T-cell (primary cell): ENCODE data around the gene B3GALNT1. TPM values are rescaled to one million over a fixed set of nuclear protein-coding genes. Genes with fewer than 3 reads are reported as not detected.
A peak's percentile ranks its signal among the peaks of the same experiment; 100 is the strongest.
"Not testable (repeated sequence)": the region's sequence is repeated elsewhere in the genome, so short reads cannot be mapped to it uniquely, and the experiment has no call there.

Experiments used
- ATAC-seq, 4 experiments: fragments of 200-7000 bp in 3 of 4; fragments of 150-1000 bp in 1 of 4; cut with Tn5 transposase; replicated peaks in 1 of 4; 1 replicate in 3 of 4; 2 replicates in 1 of 4; pipeline ENCODE4 v1.10.0; 2021; ENCODE audit warnings: moderate library complexity in 3 of 4, mild to moderate bottlenecking in 2 of 4, moderate number of reproducible peaks in 1 of 4
- CTCF ChIA-PET, 2 donors: fragments of 300-600 bp; sonication (Branson Sonifier 250); formaldehyde crosslinking; loops; one replicate each; lab custom pipeline; 2022; ENCODE audit warnings: antibody characterized with exemption in 2 of 2; lab: Charles Lee
- POLR2A ChIA-PET, 2 donors: fragments of 300-600 bp; sonication (Branson Sonifier 250); formaldehyde crosslinking; loops; one replicate each; lab custom pipeline; 2022; ENCODE audit warnings: antibody characterized with exemption in 2 of 2; lab: Charles Lee
- DNase-seq, 35 experiments: peaks; one replicate each; pipeline versions ENCODE4 v3.0.0 to v3.0.0-alpha.2; 2013 to 2023
- H3K27ac ChIP-seq: one replicate; pipeline ENCODE4 v1.5.1; 2013; ENCODE audit warnings: low read length
- H3K27me3 ChIP-seq, 2 experiments: replicated peaks in 1 of 2; 1 replicate in 1 of 2; 2 replicates in 1 of 2; pipeline versions ENCODE4 v1.6.1 to v1.7.0; 2013; ENCODE audit warnings: low read length in 1 of 2, mixed read lengths in 1 of 2; ENCODE audit not compliant: control insufficient read depth in 2 of 2, insufficient read depth in 2 of 2; ENCODE audit errors: extremely low read depth in 1 of 2
- H3K36me3 ChIP-seq, 2 donors: 1 replicate in 1 of 2; 2 replicates in 1 of 2; pipeline versions ENCODE4 v1.6.1 to v1.7.0; 2013; ENCODE audit warnings: low read length in 1 of 2; ENCODE audit not compliant: control insufficient read depth in 2 of 2, insufficient read depth in 1 of 2; ENCODE audit errors: extremely low read depth in 1 of 2
- H3K4me1 ChIP-seq, 2 experiments: 1 replicate in 1 of 2; 2 replicates in 1 of 2; pipeline versions ENCODE4 v1.6.1 to v1.7.0; 2013; ENCODE audit warnings: low read length in 2 of 2, mixed read lengths in 1 of 2; ENCODE audit not compliant: insufficient read depth in 2 of 2, control insufficient read depth in 1 of 2; ENCODE audit errors: extremely low read depth in 1 of 2
- H3K4me3 ChIP-seq, 2 donors: 1 replicate in 1 of 2; 2 replicates in 1 of 2; pipeline versions ENCODE4 v1.5.1 to v1.7.0; 2013; ENCODE audit warnings: mild to moderate bottlenecking in 2 of 2, low read length in 1 of 2, moderate library complexity in 1 of 2; ENCODE audit not compliant: control insufficient read depth in 1 of 2; ENCODE audit errors: extremely low read depth in 1 of 2
- H3K9me3 ChIP-seq: 2 replicates; pipeline ENCODE4 v1.7.0; 2013
- H3K27ac Mint-ChIP-seq, 2 donors: one replicate each; pipeline ENCODE4 v1.8.0; 2020 to 2021; ENCODE audit warnings: mild to moderate bottlenecking in 2 of 2, mixed read lengths in 2 of 2
- H3K27me3 Mint-ChIP-seq, 2 donors: one replicate each; pipeline ENCODE4 v1.8.0; 2021 to 2022; ENCODE audit warnings: mixed read lengths in 2 of 2
- H3K36me3 Mint-ChIP-seq: one replicate; pipeline ENCODE4 v1.8.0; 2021; ENCODE audit warnings: mixed read lengths
- H3K4me1 Mint-ChIP-seq, 3 donors: one replicate each; pipeline ENCODE4 v1.8.0; 2020 to 2022; ENCODE audit warnings: mixed read lengths in 3 of 3, mild to moderate bottlenecking in 1 of 3
- H3K4me3 Mint-ChIP-seq, 3 donors: one replicate each; pipeline ENCODE4 v1.8.0; 2020 to 2022; ENCODE audit warnings: mild to moderate bottlenecking in 3 of 3, mixed read lengths in 3 of 3, moderate library complexity in 3 of 3
- H3K9me3 Mint-ChIP-seq, 3 donors: one replicate each; pipeline ENCODE4 v1.8.0; 2020 to 2022; ENCODE audit warnings: mixed read lengths in 3 of 3
- WGBS: methylation state at CpG from one replicate; pipeline ENCODE4 v1.1.5; 2013; ENCODE audit warnings: missing lambda C conversion rate; ENCODE audit not compliant: insufficient coverage; 5-methylcytosine and 5-hydroxymethylcytosine counted together
- total RNA-seq, 35 experiments: library from RNA in 6 of 35; stranded (reverse) in 6 of 35; fragments of 120-200 nt in 1 of 35; gene quantifications; one replicate each; pipeline versions ENCODE4 v1.2.1 to v1.2.4 and lab custom pipeline; 2013 to 2026

Gene B3GALNT1
- total RNA-seq, 5 donors from 2014 or later (not counting 1 experiment from before 2014, with no cell fraction given), result 0.50 to 1.4 (median 0.60) TPM

DNA sequence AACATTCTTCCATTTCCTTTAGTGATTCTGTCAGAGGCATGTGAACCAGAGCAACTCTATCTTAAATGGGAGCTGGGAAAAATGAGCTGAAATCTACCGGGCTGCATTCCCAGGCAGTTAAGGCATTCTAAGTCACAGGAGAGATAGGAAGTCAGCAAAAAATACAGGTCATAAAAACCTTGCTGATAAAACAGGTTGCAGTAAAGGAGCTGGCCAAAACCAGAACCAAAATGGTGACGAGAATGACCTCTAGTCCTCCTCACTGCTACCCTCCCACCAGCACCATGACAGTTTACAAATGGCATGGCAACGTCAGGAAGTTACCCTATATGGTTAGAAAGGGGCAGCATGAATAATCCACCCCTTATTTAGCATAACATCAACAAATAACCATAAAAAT lies 66.4 kb downstream of the B3GALNT1 start:
- ATAC-seq, result no peak
- POLR2A ChIA-PET, result no interaction called here
- Histone ChIP-seq H3K4me1 (no peaks in the 10 kb centered on the region), H3K36me3 (no peaks in the 10 kb centered on the region), H3K27ac (no peak overlapping the region), H3K4me3 (no peak overlapping the region), H3K27me3 (no peaks in the 10 kb centered on the region), H3K9me3 (no peaks in the 10 kb centered on the region)
- H3K36me3 Mint-ChIP-seq, result peaks cover 3% of the 10 kb centered on the region
- CTCF ChIA-PET, result interaction anchor here (0.6 to 0.7 kb wide), 2 partner anchors 292 to 1123 kb away, joined by 3 to 8 read pairs; no protein-coding TSS in a partner anchor
- WGBS, result 100% methylated on average over 1 of the region's 3 CpGs
- H3K4me1 Mint-ChIP-seq, result peaks cover 8 to 11% (median 10%) of the 10 kb centered on the region in 3 donors
- peaks cover 0 to 13% (median 6%) of the 10 kb centered on the region in 3 donors for H3K9me3 Mint-ChIP-seq
- H3K4me3 Mint-ChIP-seq, result no peak overlapping the region
- H3K27ac Mint-ChIP-seq, result no peak overlapping the region
- DNase-seq, result no peak
- no peaks in the 10 kb centered on the region for H3K27me3 Mint-ChIP-seq

DNA sequence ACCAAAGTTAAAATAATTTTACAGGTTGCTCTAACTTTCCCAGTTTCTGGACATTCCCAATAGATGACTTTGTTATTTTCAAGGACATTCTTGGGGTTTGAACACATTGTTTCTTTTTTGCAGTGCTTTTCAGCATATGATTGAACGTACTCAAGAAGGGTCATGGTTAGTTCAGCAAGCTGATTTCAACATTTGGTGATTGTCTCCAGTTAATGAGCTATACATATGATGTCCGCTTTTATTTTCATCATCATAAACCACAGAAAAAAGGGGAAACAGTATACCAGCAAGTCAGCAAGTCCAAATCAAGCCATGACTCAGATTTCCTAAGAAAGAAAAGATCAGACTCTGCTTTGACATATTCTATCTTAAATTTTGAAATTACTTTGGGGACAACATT lies 69.4 kb downstream of the B3GALNT1 start:
- H3K4me3 Mint-ChIP-seq, result no peak overlapping the region
- POLR2A ChIA-PET, result no interaction called here

DNA sequence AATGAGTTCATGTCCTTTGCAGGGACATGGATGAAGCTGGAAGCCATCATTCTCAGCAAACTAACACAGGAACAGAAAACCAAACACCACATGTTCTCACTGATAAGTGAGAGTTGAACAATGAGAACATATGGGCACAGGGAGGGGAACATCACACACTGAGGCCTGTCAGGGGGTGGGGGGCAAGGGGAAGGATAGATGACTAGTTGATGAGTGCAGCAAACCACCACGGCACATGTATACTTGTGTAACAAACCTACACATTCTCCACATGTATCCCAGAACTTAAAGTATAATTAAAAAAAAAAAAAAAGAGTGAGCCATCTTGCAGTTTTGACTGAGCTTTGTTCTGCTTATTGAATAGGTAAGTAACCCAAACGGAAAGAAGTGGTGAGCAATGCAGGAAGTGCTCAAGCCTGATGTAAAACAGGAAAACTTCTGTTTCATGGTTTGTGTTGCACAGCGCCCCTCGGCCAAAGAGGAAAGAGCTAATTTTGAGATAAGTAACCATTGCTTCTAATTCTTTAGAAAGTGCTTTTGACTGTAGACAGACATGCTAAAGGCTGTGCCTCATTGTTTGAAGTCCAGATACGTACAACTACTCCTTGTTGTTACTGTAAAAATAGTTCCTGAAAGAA lies 70.1 kb downstream of the B3GALNT1 start:
- Mint-ChIP-seq H3K9me3 (peaks cover 4 to 26% (median 5%) of the 10 kb centered on the region in 3 donors), H3K4me1 (peaks cover 8 to 11% (median 10%) of the 10 kb centered on the region in 3 donors)
- H3K36me3 ChIP-seq, POLR2A ChIA-PET, H3K27me3 ChIP-seq, CTCF ChIA-PET, H3K4me3 Mint-ChIP-seq, H3K27ac ChIP-seq, H3K4me3 ChIP-seq, H3K9me3 ChIP-seq, H3K27me3 Mint-ChIP-seq, H3K27ac Mint-ChIP-seq, ATAC-seq, H3K36me3 Mint-ChIP-seq, H3K4me1 ChIP-seq: not testable (repeated sequence)
- peak in 3 of 35 experiments; percentile 2 to 3 (median 2) for DNase-seq
- WGBS, result 14% methylated on average over 1 of the region's 5 CpGs

More for the DNA sequence above, 69.4 kb downstream of the B3GALNT1 start:
- Histone ChIP-seq H3K36me3 (no peaks in the 10 kb centered on the region), H3K27ac (no peak overlapping the region), H3K4me1 (no peaks in the 10 kb centered on the region), H3K9me3 (no peaks in the 10 kb centered on the region), H3K27me3 (no peaks in the 10 kb centered on the region), H3K4me3 (no peak overlapping the region)
- peaks cover 3% of the 10 kb centered on the region for H3K36me3 Mint-ChIP-seq
- CTCF ChIA-PET, result no interaction called here
- no peak overlapping the region for H3K27ac Mint-ChIP-seq
- H3K27me3 Mint-ChIP-seq, result no peaks in the 10 kb centered on the region
- H3K4me1 Mint-ChIP-seq, result peaks cover 8 to 11% (median 10%) of the 10 kb centered on the region in 3 donors
- WGBS, result 43% methylated on average over 1 of the region's 2 CpGs
- ATAC-seq, result no peak
- no peak for DNase-seq
- H3K9me3 Mint-ChIP-seq, result peaks cover 4 to 29% (median 6%) of the 10 kb centered on the region in 3 donors

Other genes with a start within 250 kb of the B3GALNT1 start
- gene NMD3, start 116.0 kb upstream of the B3GALNT1 start, total RNA-seq, result 10 to 100 TPM; 39.2 to 43.4 (median 42.4) TPM